ENCODE data around the gene DAND5. TPM values are rescaled to one million over a fixed set of nuclear protein-coding genes. Genes with fewer than 3 reads are reported as not detected.

The DAND5 gene
- total RNA-seq, 1 donor from 2014 or later: 0.07 TPM

DNA sequence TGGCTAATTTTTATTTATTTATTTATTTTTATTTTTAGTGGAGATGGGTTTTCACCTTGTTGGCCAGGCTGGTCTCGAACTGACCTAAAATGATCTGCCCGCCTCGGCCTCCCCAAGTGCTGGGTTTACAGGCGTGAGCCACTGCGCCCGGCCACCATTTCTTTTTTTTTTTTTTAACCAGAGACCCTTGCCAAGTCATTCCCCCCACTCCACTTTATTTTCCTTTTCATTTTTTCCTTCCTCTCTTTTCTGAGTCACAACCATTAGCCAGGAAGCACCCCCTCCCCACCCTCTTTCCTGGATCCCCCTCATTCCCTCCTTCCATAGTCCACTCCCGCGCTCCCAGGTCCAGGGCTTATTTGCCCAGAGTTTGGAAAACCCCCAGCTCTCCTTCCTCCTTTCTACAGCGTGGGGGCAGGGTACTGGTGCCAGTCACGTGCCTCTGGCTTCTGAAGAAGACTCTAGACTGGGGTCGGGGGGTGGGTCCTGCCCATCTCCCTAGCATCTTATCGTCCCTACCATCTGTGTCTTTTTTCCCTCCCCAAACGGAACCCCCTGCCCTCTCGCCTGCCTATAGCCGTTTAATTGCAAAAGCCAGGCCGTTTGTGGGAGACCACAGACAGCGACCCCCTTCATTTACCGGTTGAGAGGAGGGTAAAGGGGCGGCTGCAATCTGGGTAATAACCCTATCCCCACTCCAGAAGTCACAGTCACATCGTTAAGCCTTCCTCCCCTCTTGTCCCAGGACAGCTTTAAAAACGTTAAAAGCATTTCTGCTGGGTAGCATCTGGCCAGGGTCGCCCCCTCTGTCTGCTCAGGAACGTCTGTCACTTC lies 32.1 kb upstream of the DAND5 start:
- peak overlapping the region; percentile 36 for H3K27ac ChIP-seq
- H3K9ac ChIP-seq: no peak overlapping the region
- peaks cover 30% of the 10 kb centered on the region for H4K20me1 ChIP-seq (ENCODE audit: low read depth)
- H3K27me3 ChIP-seq: no peaks in the 10 kb centered on the region
- H3K4me2 ChIP-seq: peak overlapping the region; percentile 86
- peak; percentile 69 for DNase-seq (ENCODE audit: low spot score)
- peak overlapping the region; percentile 100 for H3K4me3 Mint-ChIP-seq
- no peaks in the 10 kb centered on the region for H3K9me3 ChIP-seq (ENCODE audit: low read depth)
- H3K27me3 Mint-ChIP-seq (ENCODE audit: insufficient read depth, low read depth): peaks cover 15% of the 10 kb centered on the region
- peak overlapping the region; percentile 32 for H2AFZ ChIP-seq (replicated peaks)
- H3F3A ChIP-seq (ENCODE audit: low read depth): peaks cover 53% of the 10 kb centered on the region
- H3K36me3 ChIP-seq: peaks cover 10% of the 10 kb centered on the region
- peaks cover 48% of the 10 kb centered on the region for H3K79me2 ChIP-seq (ENCODE audit: low read depth)
- peak overlapping the region; percentile 97 for H3K4me3 ChIP-seq
- H3K9me3 Mint-ChIP-seq: no peaks in the 10 kb centered on the region
- peaks cover 25% of the 10 kb centered on the region for H3K4me1 ChIP-seq
- peaks cover 24% of the 10 kb centered on the region for H3K36me3 Mint-ChIP-seq
- TF ChIP-seq CTCF (IDR thresholded peaks at IDR 0.05) (no peak), EZH2 (IDR thresholded peaks at IDR 0.05) (no peak), EZH2phosphoT487 (IDR thresholded peaks at IDR 0.05) (no peak)
- peaks cover 48% of the 10 kb centered on the region for H3K4me1 Mint-ChIP-seq
- peak overlapping the region; percentile 90 for H3K27ac Mint-ChIP-seq

DNA sequence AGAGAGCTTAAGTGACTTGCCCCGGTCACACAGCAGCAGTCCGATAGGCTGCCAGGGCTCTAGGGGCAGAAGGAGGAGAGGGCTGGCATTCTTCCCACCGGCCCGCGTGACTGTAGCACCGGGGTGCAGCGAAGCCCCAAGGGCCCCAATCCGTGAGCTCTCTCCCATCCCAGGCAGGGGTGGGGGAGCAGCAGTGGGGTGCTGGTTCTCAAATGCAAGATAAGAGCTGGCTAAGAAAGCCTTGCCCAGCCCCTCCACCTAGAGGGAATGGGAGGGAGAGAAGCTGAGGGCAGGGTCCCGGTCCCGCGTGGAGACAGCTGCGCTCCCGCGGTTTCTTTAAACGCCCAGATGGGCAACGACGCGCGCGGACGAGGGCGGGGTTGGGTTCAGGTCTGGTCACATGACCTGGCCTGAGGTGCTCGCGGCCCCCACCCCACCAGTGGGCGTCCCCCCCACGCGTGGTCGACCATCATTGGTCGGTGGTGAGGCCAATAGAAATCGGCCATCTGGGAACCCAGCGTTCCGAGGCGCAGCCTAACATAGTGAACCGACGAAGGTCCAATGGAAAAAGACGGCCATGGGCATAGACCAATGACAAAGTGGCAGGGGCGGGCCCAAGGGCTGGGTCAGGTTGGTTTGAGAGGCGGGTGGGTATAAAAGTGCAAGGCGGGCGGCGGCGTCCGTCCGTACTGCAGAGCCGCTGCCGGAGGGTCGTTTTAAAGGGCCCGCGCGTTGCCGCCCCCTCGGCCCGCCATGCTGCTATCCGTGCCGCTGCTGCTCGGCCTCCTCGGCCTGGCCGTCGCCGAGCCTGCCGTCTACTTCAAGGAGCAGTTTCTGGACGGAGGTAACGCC lies 31.2 kb upstream of the DAND5 start, which contains the start of gene CALR:
TSS of gene CALR (plus strand) at position 683 of the 852 bp plus-strand sequence. CDS start at position 754, 71 bp downstream.
- H4K20me1 ChIP-seq (ENCODE audit: low read depth): peaks cover 22% of the 10 kb centered on the region
- TF ChIP-seq EZH2phosphoT487 (IDR thresholded peaks at IDR 0.05) (no peak), EZH2 (IDR thresholded peaks at IDR 0.05) (no peak), CTCF (IDR thresholded peaks at IDR 0.05) (no peak)
- peak within 1 kb of the TSS; percentile 64 for H3K27ac ChIP-seq
- Mint-ChIP-seq H3K27me3 (ENCODE audit: insufficient read depth, low read depth) (peaks cover 15% of the 10 kb centered on the region), H3K4me3 (peak within 1 kb of the TSS; percentile 100), H3K4me1 (peaks cover 39% of the 10 kb centered on the region), H3K9me3 (no peaks in the 10 kb centered on the region), H3K36me3 (peaks cover 27% of the 10 kb centered on the region), H3K27ac (peak within 1 kb of the TSS; percentile 92)
- H3F3A ChIP-seq (ENCODE audit: low read depth): peaks cover 62% of the 10 kb centered on the region
- peak; percentile 99 for DNase-seq (ENCODE audit: low spot score)
- H3K79me2 ChIP-seq (ENCODE audit: low read depth): peaks cover 40% of the 10 kb centered on the region
- H3K4me2 ChIP-seq: peak within 1 kb of the TSS; percentile 86
- no peaks in the 10 kb centered on the region for H3K9me3 ChIP-seq (ENCODE audit: low read depth)
- H3K36me3 ChIP-seq: peaks cover 10% of the 10 kb centered on the region
- no peaks in the 10 kb centered on the region for H3K27me3 ChIP-seq
- H3K4me3 ChIP-seq: peak within 1 kb of the TSS; percentile 97
- H3K9ac ChIP-seq: peak within 1 kb of the TSS; percentile 93
- H2AFZ ChIP-seq (replicated peaks): peak within 1 kb of the TSS; percentile 32
- peaks cover 20% of the 10 kb centered on the region for H3K4me1 ChIP-seq

DNA sequence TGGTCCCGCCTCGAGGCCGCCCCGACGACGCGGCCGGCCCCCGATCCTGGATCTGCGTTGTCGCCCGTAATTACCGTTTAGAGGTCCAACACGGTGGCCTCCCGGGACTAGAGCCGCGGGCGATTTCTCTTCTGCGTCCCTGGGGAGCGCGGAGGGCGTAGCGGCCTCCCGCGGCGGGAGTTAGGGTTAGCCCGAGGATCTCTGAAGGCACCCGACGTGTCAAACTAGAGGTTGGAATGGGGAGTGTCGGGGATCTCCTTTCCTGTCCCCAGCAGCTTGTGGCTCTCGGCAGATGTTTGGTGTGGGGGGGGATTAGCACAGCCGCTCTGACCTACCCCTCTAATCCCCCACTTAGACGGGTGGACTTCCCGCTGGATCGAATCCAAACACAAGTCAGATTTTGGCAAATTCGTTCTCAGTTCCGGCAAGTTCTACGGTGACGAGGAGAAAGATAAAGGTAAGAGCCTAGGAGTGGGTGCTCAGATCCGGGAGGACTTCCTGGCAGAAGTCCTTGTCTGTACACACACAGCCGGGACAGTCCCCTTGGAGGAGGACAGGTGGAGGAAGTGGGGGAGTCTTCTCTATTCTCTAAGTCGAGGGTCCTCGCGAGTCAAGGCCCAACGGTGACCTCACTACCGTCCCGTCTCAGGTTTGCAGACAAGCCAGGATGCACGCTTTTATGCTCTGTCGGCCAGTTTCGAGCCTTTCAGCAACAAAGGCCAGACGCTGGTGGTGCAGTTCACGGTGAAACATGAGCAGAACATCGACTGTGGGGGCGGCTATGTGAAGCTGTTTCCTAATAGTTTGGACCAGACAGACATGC lies 30.4 kb upstream of the DAND5 start:
- H3K27ac ChIP-seq: peak overlapping the region; percentile 64
- H3K36me3 ChIP-seq: peaks cover 10% of the 10 kb centered on the region
- peaks cover 70% of the 10 kb centered on the region for H3F3A ChIP-seq (ENCODE audit: low read depth)
- peak overlapping the region; percentile 100 for H3K4me3 Mint-ChIP-seq
- H3K36me3 Mint-ChIP-seq: peaks cover 33% of the 10 kb centered on the region
- H3K79me2 ChIP-seq (ENCODE audit: low read depth): peaks cover 37% of the 10 kb centered on the region
- no peaks in the 10 kb centered on the region for H3K9me3 Mint-ChIP-seq
- peak overlapping the region; percentile 97 for H3K4me3 ChIP-seq
- peak overlapping the region; percentile 86 for H3K4me2 ChIP-seq
- no peaks in the 10 kb centered on the region for H3K27me3 ChIP-seq
- H3K4me1 ChIP-seq: peaks cover 20% of the 10 kb centered on the region
- H3K9ac ChIP-seq: peak overlapping the region; percentile 93
- no peak overlapping the region for H2AFZ ChIP-seq (replicated peaks)
- H3K27me3 Mint-ChIP-seq (ENCODE audit: insufficient read depth, low read depth): peaks cover 16% of the 10 kb centered on the region
- H3K9me3 ChIP-seq (ENCODE audit: low read depth): no peaks in the 10 kb centered on the region
- peaks cover 22% of the 10 kb centered on the region for H4K20me1 ChIP-seq (ENCODE audit: low read depth)
- peak; percentile 64 for DNase-seq (ENCODE audit: low spot score)
- peaks cover 39% of the 10 kb centered on the region for H3K4me1 Mint-ChIP-seq
- H3K27ac Mint-ChIP-seq: peak overlapping the region; percentile 92
- TF ChIP-seq CTCF (IDR thresholded peaks at IDR 0.05) (peak; percentile 19), EZH2 (IDR thresholded peaks at IDR 0.05) (no peak), EZH2phosphoT487 (IDR thresholded peaks at IDR 0.05) (no peak)
